NCI-H146 treated with DMSO at 0.1 percent for 48 hours (cell line): ENCODE data around the gene MLNR.

Experiments
- DNase-seq: peaks from one replicate; lab custom pipeline; 2025; ENCODE audit not compliant: unreplicated experiment; lab: John Stamatoyannopoulos, UW

MLNR gene

GRCh38 chr13:49225223-49226042 lies 5.3 kb downstream of the MLNR start:
- DNase-seq: no peak

- no peak for DNase-seq
Observed at GRCh38 chr13:49226613-49227012, 6.5 kb downstream of the MLNR start.

GRCh38 chr13:49234741-49235140 lies 14.6 kb downstream of the MLNR start:
- DNase-seq: no peak

GRCh38 chr13:49235856-49236431 lies 15.8 kb downstream of the MLNR start:
- no peak for DNase-seq

GRCh38 chr13:49238621-49239020 lies 18.5 kb downstream of the MLNR start:
- DNase-seq: no peak

- no peak for DNase-seq
Observed at GRCh38 chr13:49240017-49240416, 19.9 kb downstream of the MLNR start.

GRCh38 chr13:49241296-49241695 lies 21.2 kb downstream of the MLNR start:
- no peak for DNase-seq

GRCh38 chr13:49245101-49245500 lies 25.0 kb downstream of the MLNR start:
- no peak for DNase-seq

- DNase-seq: no peak
Observed at GRCh38 chr13:49246850-49247642, 26.9 kb downstream of the MLNR start.

- DNase-seq: peak; percentile 85
Observed at GRCh38 chr13:49247643-49248621, 27.8 kb downstream of the MLNR start, which contains the start of gene CDADC1. Gene CDADC1, plus strand, starts transcription at chr13:49247925. Its CDS starts 113 bp downstream, at chr13:49248038.

- DNase-seq: no peak
Observed at GRCh38 chr13:49248622-49249002, 28.5 kb downstream of the MLNR start.

GRCh38 chr13:49251326-49251725 lies 31.2 kb downstream of the MLNR start:
- DNase-seq: no peak

GRCh38 chr13:49253310-49253709 lies 33.2 kb downstream of the MLNR start:
- no peak for DNase-seq

- DNase-seq: no peak
Observed at GRCh38 chr13:49254007-49254406, 33.9 kb downstream of the MLNR start.

- no peak for DNase-seq
Observed at GRCh38 chr13:49256841-49257240, 36.7 kb downstream of the MLNR start.

GRCh38 chr13:49258089-49258796 lies 38.1 kb downstream of the MLNR start:
- DNase-seq: no peak

- no peak for DNase-seq
Observed at GRCh38 chr13:49259586-49259985, 39.4 kb downstream of the MLNR start.

- no peak for DNase-seq
Observed at GRCh38 chr13:49262634-49263033, 42.5 kb downstream of the MLNR start.

- DNase-seq: no peak
Observed at GRCh38 chr13:49265822-49266221, 45.7 kb downstream of the MLNR start.

- no peak for DNase-seq
Observed at GRCh38 chr13:49271264-49271663, 51.1 kb downstream of the MLNR start.
